GM18517 (cell line): ENCODE measurements around the gene POLR3K.

Source experiments
- ATAC-seq: cut with Tn5 transposase; IDR thresholded peaks from one replicate; pipeline ENCODE4 v1.9.1; 2021; ENCODE audit warnings: mild to moderate bottlenecking, moderate library complexity; ENCODE audit not compliant: unreplicated experiment

Gene POLR3K

GRCh38 chr16:79151-80054 lies 26.0 kb upstream of the POLR3K start:
- ATAC-seq: no peak

- ATAC-seq: peak; percentile 29
These were observed 25.2 kb upstream of the POLR3K start for GRCh38 chr16:78444-79150.

- peak; percentile 80 for ATAC-seq
These were observed 24.5 kb upstream of the POLR3K start, which contains the start of gene MPG for GRCh38 chr16:77807-78443. MPG (plus strand) TSS chr16:78225; CDS start chr16:78310, 85 bp downstream.

- ATAC-seq: peak; percentile 10
These were observed 23.9 kb upstream of the POLR3K start for GRCh38 chr16:77273-77806.

- no peak for ATAC-seq
These were observed 23.3 kb upstream of the POLR3K start for GRCh38 chr16:76535-77272.

GRCh38 chr16:75580-76501 lies 22.4 kb upstream of the POLR3K start:
- no peak for ATAC-seq

GRCh38 chr16:74747-75334 lies 21.4 kb upstream of the POLR3K start:
- no peak for ATAC-seq

- ATAC-seq: no peak
These were observed 20.8 kb upstream of the POLR3K start for GRCh38 chr16:74051-74746.

GRCh38 chr16:72561-73548 lies 19.4 kb upstream of the POLR3K start, which contains the start of gene RHBDF1:
RHBDF1 (minus strand) TSS chr16:72631; CDS start chr16:65015, 7,616 bp downstream.
- ATAC-seq: no peak

GRCh38 chr16:71540-72401 lies 18.4 kb upstream of the POLR3K start:
- no peak for ATAC-seq

GRCh38 chr16:71210-71539 lies 17.8 kb upstream of the POLR3K start:
- ATAC-seq: no peak

GRCh38 chr16:69181-69580 lies 15.8 kb upstream of the POLR3K start:
- no peak for ATAC-seq

- no peak for ATAC-seq
These were observed 14.7 kb upstream of the POLR3K start for GRCh38 chr16:67884-68789.

GRCh38 chr16:67183-67791 lies 13.9 kb upstream of the POLR3K start:
- no peak for ATAC-seq
